Kidney (tissue), 14 donors: Measurements from ENCODE around the gene RBMX. TPM values are rescaled to one million over a fixed set of nuclear protein-coding genes. Genes with fewer than 3 reads are reported as not detected.

Source experiments
- DNase-seq, 5 donors: peaks; one replicate each; pipeline ENCODE4 v3.0.0-alpha.2; 2013 to 2020
- FAIRE-seq: peaks from 2 replicates; lab custom pipeline; 2012; peaks lifted over from hg19 to GRCh38; lab: Jason Lieb, UNC
- H3K27ac ChIP-seq, 2 donors: one replicate each; pipeline ENCODE4 v1.7.0; 2013; ENCODE audit warnings: low read depth in 2 of 2, low read length in 2 of 2, inconsistent platforms in 1 of 2
- H3K27me3 ChIP-seq: one replicate; pipeline ENCODE4 v1.7.1; 2013; ENCODE audit warnings: low read length, inconsistent platforms; ENCODE audit not compliant: control insufficient read depth, insufficient read depth
- H3K36me3 ChIP-seq, 3 donors: one replicate each; pipeline versions ENCODE4 v1.7.0 to v1.7.1; 2013; ENCODE audit warnings: low read length in 3 of 3, control low read depth in 1 of 3, inconsistent platforms in 1 of 3; ENCODE audit not compliant: insufficient read depth in 3 of 3, control insufficient read depth in 2 of 3
- H3K4me1 ChIP-seq, 3 donors: one replicate each; pipeline versions ENCODE4 v1.7.0 to v1.7.1; 2013; ENCODE audit warnings: low read length in 3 of 3, inconsistent platforms in 1 of 3, low read depth in 1 of 3; ENCODE audit not compliant: control insufficient read depth in 2 of 3, insufficient read depth in 2 of 3
- H3K4me3 ChIP-seq, 3 donors: one replicate each; pipeline versions ENCODE4 v1.7.0 to v1.8.1; 2013; ENCODE audit warnings: low read length in 3 of 3, control low read depth in 1 of 3, inconsistent platforms in 1 of 3
- H3K9ac ChIP-seq, 3 donors: one replicate each; pipeline versions ENCODE4 v1.7.0 to v1.7.1; 2013; ENCODE audit warnings: low read length in 3 of 3, control low read depth in 1 of 3, inconsistent platforms in 1 of 3
- H3K9me3 ChIP-seq, 3 donors: one replicate each; pipeline versions ENCODE4 v1.7.0 to v1.7.1; 2013; ENCODE audit warnings: low read length in 3 of 3, control low read depth in 1 of 3, inconsistent platforms in 1 of 3; ENCODE audit not compliant: control insufficient read depth in 2 of 3, insufficient read depth in 1 of 3
- CTCF ChIP-seq: IDR thresholded peaks from 3 replicates; pipeline ENCODE4 v1.5.1; 2012; ENCODE audit warnings: mild to moderate bottlenecking, moderate library complexity, borderline replicate concordance; ENCODE audit not compliant: insufficient read depth; ENCODE audit errors: extremely low read depth
- intact Hi-C: fragments of 100-400 bp; cut with DNase I; formaldehyde crosslinking; loops from one replicate; pipeline ENCODE4 v1.11.1; 2022
- polyA plus RNA-seq: library from polyadenylated mRNA; stranded (reverse); fragments of 350-450 nt; fragmentation: Illumina TruSeq; extraction: RNeasy Lipid Tissue Mini Kit (QIAGEN cat#74804); gene quantifications from one replicate; pipeline ENCODE4 v1.2.3, GENCODE V29; 2014; ENCODE audit warnings: low read depth, low replicate concordance; ENCODE audit not compliant: insufficient read depth
- total RNA-seq: library from RNA; stranded (reverse); fragmentation: NEBNext Ultra II Directional; extraction: Animal tissue kit (Norgen Biotek cat#: 25700); gene quantifications from one replicate; pipeline ENCODE4 v1.2.1, GENCODE V29; 2021
- donor health status: control.
- donor health status: control.
- donor health status: control.
- donor health status: control.
- donor health status: control.
- donor health status: DM: yes; HTN: yes; CAD: no.
- donor health status: Normal renal cell carcinoma (clear cell type).

RBMX gene
- total and polyA plus RNA-seq, 2 donors from 2014 or later = 95.0 to 143 TPM

- H3K4me3 ChIP-seq = no peak overlapping the region
- no peak for TF ChIP-seq CTCF
- peaks cover 5 to 38% (median 16%) of the 10 kb centered on the region in 3 donors for H3K36me3 ChIP-seq
- DNase-seq = no peak
- no peaks in the 10 kb centered on the region for H3K27me3 ChIP-seq
- no peaks in the 10 kb centered on the region for H3K4me1 ChIP-seq
- no peak overlapping the region for H3K9ac ChIP-seq
- FAIRE-seq = no peak
- intact Hi-C loops = no loop called here
- no peaks in the 10 kb centered on the region for H3K9me3 ChIP-seq
- no peak overlapping the region for H3K27ac ChIP-seq
Measured at GRCh38 chrX:136872091-136872700, 8.3 kb downstream of the RBMX start.

- Histone ChIP-seq H3K9me3 (no peaks in the 10 kb centered on the region), H3K27ac (no peak overlapping the region), H3K4me3 (no peak overlapping the region), H3K27me3 (no peaks in the 10 kb centered on the region), H3K36me3 (peaks cover 5 to 33% (median 12%) of the 10 kb centered on the region in 3 donors), H3K9ac (no peak overlapping the region), H3K4me1 (no peaks in the 10 kb centered on the region)
- DNase-seq (no peak), FAIRE-seq (no peak)
- intact Hi-C loops = no loop called here
- no peak for TF ChIP-seq CTCF
Measured at GRCh38 chrX:136870064-136870463, 10.5 kb downstream of the RBMX start.

- no peak for FAIRE-seq
- Histone ChIP-seq H3K9me3 (no peaks in the 10 kb centered on the region), H3K4me3 (no peak overlapping the region), H3K9ac (no peak overlapping the region), H3K27me3 (no peaks in the 10 kb centered on the region), H3K4me1 (no peaks in the 10 kb centered on the region), H3K27ac (no peak overlapping the region), H3K36me3 (peaks cover 5 to 28% (median 10%) of the 10 kb centered on the region in 3 donors)
- no peak for DNase-seq
- no peak for TF ChIP-seq CTCF
- intact Hi-C loops = no loop called here
Measured at GRCh38 chrX:136868283-136869055, 12.1 kb downstream of the RBMX start.
